Stimulated activated CD4-positive, alpha-beta T cell treated with anti-CD3 and anti-CD28 coated beads, Interleukin-2, amount 100 ng/mL, for 4 hours (primary cell): ENCODE measurements around the gene TOMM34.

Source experiments
- DNase-seq: peaks from one replicate; pipeline ENCODE4 v3.0.0-alpha.2; 2020; ENCODE audit warnings: low read depth

TOMM34 gene

DNA sequence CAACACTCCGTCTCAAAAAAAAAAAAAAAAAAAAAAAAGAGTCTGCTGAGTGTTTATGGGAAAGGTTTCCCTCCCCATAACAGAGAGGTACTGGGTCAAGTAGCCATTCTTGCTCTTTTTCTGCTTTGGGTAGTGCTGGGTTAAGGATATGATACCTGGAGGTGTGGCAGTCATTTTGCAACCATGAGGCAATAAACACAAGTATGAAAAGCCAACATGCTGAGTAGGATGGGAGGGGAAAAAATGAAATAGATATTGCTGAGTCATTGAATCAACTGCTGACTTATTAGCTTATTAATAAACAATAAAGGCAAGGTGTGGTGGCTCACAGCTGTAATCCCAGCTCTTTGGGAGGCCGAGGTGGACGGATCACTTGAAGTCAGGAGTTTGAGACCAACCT is 2.3 kb upstream of the TOMM34 start:
- DNase-seq: no peak

DNA sequence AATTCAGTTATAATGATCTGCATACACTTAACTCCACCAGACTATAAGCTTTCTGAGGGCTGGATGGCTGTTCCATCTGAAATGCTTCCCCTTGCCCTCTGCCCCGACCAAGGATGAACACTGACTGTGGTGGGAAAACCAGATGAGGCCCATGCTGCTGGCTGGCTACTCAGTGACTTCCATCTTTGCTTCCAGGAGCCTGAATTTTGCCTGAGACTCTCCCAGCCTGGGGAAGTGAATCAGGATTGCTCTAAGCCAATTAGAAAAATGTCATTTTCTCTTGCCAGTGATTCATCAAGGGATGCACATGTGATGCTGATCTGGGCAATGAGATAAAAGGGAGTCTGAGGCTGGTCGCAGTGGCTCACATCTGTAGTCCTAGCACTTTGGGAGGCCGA is 1.7 kb upstream of the TOMM34 start:
- DNase-seq: no peak

DNA sequence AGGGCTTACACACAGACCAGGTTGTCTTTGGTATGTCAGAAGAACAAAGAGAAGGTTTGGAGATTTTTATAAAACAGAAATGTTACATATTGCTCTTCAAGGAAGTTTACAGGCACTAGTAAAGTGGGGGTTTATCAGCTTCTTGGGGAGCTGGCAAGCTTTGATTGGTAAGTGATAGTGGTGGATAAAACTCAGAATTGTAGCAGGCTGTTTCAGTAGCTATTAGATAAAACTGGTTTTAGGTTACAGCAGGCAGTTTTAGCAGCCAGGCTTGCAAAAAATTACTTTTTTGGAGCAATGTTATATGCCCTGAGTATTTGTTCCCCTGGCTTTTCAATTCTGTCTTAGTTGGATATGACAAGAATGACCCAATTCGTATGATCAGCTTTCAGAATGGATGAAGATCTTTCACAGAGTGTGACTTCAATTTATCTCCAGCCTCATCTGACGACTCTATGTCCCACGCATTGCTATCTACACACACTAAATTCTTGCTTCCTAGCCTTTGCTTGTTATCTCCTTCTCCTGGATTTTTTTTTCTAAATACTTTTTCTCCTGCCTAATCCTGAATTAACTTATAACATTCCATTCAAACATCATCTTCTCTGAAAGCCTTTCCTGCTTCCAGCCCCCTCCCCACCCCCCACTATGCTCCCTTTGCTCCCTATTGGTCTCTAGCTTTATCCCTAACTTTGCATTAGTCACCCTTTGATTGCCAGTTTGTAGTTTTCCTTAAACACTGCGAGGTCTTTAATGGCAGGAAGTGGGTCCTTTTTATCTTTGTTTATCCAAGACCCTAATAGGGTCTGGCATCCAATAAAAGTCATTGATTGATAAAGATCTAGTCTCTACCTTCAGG is 1.0 kb upstream of the TOMM34 start:
- no peak for DNase-seq

DNA sequence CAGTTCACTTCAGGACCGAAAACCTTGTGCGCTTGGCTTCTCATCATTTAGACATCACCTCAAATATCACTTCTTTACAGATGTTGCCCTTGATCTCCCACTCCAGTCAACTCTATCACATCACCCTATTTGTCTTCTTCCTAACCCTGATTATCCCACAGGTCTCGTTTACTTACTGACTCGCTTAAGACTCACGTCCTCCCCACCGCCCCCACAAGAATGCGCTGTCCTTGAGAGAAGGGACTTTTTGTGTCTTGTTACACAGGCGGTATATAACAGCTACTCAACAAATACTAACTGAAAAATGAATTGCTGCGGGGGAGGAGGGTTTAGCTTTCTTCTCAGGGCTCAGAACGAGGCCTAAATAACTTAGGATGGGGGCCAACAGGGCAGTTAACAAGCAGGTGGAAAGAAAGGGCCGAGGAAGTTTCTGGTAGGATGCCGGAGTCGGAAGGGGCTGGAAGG is 527 bp downstream of the TOMM34 start:
- peak; percentile 81 for DNase-seq

DNA sequence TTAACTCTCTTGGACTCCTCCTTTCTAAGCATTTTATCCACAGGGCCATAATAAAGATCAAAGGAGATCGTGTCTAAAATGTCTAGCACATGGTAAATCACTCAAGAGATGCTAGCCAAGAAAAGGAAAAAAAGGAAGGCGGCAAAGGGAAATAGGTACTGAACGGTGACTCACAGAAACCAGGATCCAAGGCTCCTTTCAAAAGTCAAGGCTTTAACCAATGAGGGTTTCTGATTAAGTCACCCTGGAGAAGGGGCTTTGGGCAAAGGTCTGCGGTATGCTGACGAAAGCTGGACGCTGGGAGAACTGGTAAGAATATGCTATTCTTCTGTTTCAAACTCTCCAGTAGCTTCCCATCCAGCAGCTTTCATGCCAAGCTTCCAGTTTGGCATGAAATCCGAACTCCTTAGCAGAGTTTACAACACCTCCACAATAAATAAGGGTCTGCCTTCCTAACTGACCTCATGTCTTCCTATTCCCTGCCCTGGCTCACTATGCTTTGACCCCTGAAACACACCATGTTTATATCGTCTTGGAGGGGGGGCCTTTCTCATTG is 1.0 kb downstream of the TOMM34 start:
- DNase-seq: no peak

DNA sequence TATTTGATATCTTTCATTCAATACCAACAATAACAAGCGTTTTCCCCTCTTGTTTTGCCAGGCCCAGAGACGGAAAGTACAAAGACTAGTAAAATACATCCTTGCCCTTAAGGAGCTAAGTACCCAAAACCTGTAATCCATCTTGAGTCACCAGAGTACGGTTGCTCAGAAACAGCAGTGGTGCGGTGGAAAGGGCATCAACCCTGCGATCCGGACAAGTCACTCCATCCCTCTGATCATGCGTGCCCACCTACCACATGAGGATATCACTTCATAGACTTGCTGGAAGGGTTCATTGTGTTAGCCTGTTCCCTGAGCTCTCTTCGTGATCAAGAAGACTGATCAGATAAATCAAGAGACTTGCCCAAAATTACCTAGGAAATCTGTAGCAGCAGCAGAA is 1.9 kb downstream of the TOMM34 start:
- DNase-seq: no peak

DNA sequence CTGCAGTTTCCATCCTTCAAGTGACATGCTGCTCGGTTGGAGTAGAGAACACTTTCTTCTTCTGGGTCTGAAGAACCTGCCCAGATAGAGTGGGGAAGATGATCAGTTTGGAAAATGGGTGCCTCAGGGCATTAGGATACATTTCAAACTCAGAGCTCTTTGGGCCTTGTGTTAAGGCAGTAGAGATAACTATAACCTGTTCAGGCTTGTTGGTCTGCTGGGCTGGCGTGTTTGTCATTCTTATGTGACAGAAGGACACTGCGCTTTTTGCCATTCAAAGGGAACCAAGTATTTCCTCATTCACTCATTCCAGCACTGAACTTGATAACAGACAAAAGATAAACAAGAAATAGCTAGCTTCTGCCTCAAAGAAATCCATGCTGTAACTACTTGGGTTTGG is 3.8 kb downstream of the TOMM34 start:
- no peak for DNase-seq

DNA sequence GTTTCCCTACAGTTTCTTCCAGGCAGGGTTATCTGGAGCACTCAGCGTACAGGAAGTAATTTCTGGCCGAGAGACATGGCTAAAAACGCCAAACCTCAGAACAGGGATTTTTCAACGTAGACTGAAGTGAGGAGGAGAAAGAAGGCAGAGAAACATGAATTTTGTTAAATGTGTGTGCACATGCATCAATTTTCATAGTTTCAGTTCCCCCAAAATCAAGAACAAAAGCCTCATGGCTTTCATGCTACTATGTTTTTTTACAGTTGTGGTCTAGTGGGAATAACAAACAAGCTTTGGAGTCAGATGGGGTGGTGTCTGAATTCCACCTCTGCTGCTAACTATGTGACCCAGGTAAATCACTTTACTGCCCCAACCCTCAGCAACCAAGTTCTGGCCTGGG is 4.9 kb downstream of the TOMM34 start:
- no peak for DNase-seq

DNA sequence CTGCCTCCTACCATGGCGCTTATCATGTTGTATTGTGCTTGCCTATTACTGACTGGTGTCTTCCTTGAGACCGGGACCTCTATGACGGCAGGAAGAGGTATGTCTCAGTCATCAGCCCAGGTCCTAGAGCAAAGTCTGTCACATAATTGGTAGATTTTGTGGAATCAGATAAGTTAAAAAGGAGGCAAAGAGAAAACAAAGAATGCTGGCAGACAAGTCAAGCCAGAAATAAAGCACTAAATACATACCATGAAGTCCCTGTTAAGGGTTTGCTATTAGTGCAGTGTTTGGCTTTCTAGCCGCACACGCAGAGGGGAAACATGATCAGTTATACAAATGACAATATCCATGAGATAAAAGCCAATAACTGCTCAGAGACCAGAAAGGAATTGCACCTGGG is 6.0 kb downstream of the TOMM34 start:
- no peak for DNase-seq

DNA sequence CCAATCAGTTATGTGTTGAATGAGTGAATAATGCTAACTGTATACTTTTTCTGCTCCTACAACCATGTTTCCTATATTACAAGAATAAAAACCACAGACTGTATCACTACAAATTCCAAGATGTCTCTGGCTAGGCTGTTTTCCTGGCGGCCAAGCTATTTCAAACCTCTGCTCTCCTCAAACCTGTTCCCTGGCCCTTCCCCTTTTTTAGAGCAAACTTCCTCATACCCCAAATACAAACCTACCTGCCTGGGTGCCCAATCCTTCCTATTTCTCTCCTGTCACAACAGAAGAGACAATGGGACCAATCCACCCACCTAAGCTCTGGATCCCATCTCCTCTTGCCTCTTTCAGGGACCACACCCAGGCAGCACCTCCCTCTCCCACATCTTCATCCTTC is 7.5 kb downstream of the TOMM34 start:
- no peak for DNase-seq

DNA sequence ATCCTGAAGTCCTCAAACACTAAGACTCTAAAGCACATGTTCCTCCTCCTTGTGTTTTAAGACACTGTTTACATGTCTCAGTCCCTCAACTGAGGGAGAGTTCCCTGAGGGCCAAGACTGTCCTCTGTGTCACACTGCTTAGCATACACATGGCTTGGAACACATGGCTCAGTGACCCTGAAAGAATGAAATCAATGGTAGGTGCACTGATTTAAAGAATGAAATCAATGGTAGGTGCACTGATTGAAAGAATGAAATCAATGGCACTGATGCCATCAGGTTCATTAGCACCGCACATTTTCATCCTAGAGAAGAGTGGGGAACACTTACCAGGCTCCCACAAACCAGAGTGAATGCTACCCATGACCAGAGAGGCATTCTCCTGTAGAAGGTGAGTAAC is 9.8 kb downstream of the TOMM34 start:
- DNase-seq: no peak

DNA sequence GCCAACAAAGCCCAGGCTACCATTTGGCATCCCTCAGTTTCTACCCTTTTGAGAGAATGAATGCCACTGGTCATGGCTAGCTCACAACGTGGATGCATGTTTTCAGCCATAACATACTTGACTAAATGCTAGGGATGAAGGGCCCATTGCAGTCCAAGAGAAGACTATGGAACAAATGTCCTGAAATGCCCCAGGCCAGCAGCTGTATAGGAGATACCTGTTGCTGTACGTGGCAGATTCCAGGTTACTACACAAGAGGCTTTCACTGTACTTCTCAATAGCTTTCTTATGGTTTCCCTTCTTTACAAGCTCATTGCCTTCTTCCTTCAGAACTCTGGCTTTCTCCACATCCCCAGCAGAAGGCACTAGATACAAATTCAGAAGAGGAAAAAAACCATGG is 11.7 kb downstream of the TOMM34 start:
- DNase-seq: no peak

DNA sequence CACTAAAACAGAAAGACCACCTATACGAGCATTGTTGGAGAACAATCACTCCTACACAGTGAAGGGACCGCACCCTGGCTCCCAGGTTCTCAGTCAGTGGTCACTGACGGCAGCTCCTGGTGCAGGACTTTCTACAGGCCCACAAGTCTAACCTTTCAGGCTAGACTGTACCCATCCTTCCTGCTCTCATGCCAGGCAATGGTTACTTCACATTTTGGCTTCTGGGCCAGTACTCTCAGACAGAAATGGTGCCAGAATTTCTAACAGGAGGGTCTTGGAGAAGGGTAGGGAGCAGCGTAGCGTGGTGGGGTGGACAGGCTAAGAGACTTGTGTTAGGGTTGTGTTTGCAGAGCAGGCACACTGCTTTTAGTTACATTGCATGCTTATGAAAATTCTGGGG is 12.1 kb downstream of the TOMM34 start:
- no peak for DNase-seq

DNA sequence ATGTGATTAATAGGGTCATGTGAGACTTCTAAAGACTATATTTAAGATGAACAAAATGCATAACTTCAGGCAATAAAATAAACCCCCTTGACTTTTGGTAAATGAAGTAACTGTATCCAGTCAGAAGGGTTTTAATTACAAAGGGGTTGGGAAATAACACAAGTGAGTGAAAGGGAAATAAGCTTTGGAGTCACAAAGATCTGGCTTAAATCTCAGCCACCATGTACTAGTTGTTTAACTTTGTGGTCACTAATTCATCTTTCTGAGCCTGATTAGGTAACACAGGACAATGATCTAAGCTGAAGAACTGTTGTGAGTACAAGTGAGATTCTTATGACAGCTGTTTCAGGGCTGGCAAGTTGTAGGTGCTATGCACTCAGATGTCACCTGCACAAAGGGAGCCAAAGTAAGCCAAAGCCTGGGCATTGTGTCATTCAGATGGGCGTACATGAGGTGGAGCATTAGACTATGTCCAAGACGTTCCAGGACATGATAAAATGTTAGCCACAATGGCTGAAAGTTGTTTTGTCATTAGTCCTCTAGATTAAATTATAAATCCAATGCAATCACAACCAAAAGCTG is 13.8 kb downstream of the TOMM34 start:
- DNase-seq: no peak

DNA sequence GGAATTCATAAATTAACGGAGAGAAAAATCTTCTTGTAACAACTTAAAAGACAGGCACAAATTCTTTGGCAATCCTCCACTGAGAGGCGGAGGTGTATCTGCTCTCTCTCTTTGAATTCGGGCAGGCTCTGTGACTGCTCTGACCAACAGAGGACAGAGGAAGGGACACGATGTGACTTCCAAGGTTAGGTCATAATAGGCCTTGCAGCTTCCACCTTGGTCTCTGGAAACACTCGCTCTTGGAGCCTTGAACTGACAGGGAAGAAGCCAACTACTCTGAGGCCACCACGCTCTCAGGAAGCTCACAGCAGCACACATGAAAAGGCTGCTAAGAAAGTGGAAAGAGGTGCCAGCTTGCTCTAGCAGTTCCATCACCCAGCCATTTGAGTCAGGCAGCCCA is 14.9 kb downstream of the TOMM34 start:
- no peak for DNase-seq

DNA sequence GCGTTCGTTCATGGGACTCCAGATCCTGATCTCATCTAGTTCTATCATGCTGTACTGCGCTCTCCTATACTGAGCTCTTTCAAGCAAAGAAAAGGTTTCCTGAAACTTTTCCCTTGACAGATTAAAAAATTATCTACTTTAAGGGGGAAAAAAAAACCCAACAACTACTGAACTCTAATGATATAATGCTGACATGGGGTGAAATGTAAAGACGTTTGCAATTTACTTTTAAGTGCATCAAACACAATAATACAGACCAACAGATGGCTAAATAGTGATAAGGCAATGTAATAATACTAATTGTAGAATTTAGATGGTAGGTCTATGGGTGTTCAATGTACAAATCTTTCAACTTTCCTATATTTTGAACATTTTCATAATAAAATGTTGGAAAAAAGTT is 16.4 kb downstream of the TOMM34 start:
- no peak for DNase-seq

DNA sequence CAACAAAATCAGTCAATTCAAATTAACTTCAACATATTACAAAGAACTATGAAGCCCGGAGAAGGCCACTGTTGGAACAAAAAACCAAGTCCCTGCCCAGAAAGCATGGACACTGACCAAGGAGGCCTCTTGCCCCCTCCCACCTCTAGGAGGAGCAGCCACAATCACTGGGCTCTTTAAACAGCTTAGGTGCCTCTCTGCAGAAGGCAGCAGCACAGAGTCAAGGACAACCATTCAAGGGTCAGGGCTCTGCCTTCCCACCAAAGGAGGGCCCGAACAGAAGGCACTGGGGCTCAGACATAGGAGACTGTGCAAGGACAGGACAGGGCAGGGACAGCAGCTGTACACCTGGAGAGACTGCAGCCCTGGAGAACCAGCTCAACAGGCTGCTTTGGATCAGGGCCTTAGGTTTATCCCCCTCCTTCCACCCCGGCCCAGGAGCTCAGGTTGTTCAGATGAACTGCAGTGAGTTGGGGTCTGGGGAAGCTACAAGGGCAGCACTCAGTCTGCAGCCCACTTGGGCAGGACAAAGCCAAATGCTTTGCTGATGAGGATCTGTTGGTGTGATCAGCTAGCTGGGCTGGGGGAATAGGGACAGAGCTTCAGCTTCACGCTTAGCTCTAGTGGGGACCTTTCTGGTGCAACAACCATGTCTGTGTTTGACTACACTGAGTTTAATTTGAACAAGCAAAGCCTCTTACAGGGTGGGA is 17.8 kb downstream of the TOMM34 start:
- DNase-seq: no peak

DNA sequence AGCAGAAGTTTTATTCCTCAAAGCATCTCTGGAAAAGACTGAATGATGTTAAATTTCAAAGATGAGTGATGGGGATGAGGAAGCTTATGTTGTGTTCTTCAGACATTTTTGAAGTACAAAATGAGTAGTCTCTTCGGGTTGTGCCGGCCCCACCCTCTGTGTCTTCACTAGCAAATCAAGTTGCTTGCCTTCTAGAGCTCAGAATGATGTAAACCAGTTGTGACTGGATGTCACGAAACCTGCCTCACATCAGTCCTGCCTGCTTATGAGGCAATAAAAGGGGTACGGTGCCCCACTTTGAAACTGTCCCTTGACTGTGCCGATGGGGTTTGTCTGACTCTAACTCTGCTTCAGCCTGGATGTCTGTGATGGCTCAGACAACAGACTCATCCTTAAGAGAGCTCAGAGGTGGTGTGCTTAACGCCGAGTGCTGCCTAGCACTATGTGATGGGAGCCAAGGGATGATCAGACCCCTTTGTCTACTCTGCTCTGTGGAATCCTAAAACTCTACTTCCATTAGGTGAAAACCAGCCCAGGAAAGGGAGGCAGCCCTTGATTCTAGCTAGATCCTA is 19.0 kb downstream of the TOMM34 start:
- no peak for DNase-seq

DNA sequence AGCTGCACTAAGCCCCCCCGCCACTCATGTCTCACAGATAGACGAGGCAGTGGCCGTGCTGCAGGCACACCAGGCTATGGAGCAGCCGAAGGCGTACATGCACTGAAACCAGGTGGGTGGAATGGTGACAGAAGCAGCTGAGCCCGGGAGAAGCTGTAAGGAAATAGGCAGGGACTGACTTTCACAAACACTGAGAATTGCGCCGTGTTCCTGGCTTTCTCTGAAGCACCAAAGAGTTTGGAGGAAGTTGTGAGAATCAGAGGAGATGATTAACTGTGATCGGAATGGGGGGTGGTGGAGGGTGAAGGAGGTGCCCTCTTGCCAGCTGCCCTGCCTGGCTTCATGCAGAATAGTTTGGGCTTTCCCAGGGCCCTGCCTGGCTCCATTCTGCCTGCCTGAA is 21.6 kb downstream of the TOMM34 start:
- DNase-seq: no peak

DNA sequence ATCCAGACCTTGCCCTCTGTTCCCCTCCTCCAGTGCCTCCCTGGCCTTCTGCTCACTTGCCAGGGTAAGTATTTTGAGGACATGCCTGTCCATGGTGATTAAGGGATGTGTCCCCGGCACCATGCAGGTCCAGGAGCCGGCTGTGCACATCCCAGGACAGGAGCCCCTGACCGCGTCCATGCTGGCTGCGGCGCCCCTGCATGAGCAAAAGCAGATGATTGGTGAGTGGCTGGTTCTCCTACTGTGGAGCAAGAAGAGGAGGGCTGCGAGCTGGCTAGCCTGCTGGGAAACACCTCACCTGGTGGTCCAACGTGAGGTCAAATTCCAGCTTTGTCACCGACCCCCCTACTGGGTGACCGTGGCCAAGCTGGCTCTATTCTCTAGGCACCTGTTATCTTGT is 23.7 kb downstream of the TOMM34 start:
- no peak for DNase-seq

DNA sequence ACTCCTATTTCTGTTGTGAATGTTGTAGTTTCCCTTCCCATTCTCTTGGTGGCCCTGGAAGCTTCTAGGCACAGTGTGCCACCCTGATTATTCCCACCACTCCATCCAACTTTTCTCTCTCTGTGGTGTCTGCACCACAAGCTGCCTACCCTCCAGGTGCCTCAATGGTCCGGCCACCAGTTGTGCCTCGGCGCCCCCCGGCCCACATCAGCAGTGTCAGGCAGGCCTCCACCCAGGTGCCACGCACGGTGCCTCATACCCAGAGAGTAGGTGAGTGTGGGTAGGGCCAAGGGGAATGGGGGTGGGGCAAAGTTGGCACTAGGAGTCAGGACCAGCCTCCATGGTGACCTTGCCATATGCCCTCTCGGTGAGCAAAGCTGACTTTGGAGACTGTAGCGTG is 27.3 kb downstream of the TOMM34 start:
- no peak for DNase-seq

DNA sequence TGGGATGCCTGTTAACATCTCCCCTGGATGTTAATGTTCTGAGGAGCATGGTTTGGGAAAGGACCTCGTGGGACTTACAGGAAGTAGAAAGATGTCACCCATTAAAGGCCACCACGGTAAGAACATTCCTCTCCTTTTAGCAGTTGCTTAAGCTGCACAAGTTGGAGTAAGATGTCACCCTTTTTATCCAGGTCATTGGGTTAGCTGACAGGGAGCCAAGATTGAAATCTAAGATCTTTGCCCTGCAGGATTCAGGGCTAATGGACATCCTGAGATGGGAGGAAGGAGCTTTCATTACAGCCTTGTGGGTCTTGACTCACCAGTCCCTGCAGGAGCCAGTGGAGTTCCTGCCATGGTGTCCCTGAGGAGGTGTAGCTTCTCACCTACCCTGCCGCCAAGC is 28.3 kb downstream of the TOMM34 start:
- DNase-seq: no peak
